HepG2 (cell line): ENCODE measurements around the gene NUF2. TPM values are rescaled to one million over a fixed set of nuclear protein-coding genes. Genes with fewer than 3 reads are reported as not detected.

Experiments
- DPF2 ChIP-seq: sonication (generic); formaldehyde crosslinking; IDR thresholded peaks from 2 replicates; pipeline ENCODE4 v1.4.0; 2020; ENCODE audit warnings: mild to moderate bottlenecking, low read depth, missing genetic modification reagents, borderline replicate concordance
- MED1 ChIP-seq: sonication (generic); formaldehyde crosslinking; IDR thresholded peaks from 2 replicates; pipeline ENCODE4 v1.4.0; 2020; ENCODE audit warnings: missing genetic modification reagents
- PPARG ChIP-seq: conservative IDR thresholded peaks from 2 replicates; pipeline ENCODE4 v1.6.1; 2016; ENCODE audit warnings: missing biosample characterization, missing genetic modification reagents
- TBL1XR1 ChIP-seq: fragments of 150-350 bp; IDR thresholded peaks from 2 replicates; pipeline ENCODE4 v1.6.1; 2014; ENCODE audit warnings: borderline replicate concordance, low read length; ENCODE audit not compliant: partially characterized antibody
- ZNF510 ChIP-seq: sonication (generic); formaldehyde crosslinking; IDR thresholded peaks from 2 replicates; pipeline ENCODE4 v1.4.0; 2020; ENCODE audit warnings: low read depth, mild to moderate bottlenecking, missing genetic modification reagents
- ZNF703 ChIP-seq: sonication (generic); formaldehyde crosslinking; IDR thresholded peaks from 2 replicates; pipeline ENCODE4 v1.5.1; 2020; ENCODE audit warnings: missing genetic modification reagents, mild to moderate bottlenecking, moderate library complexity, borderline replicate concordance
- polyA plus RNA-seq, 8 experiments: library from polyadenylated mRNA; depleted of rRNA in 3 of 8; stranded (reverse) in 7 of 8; unstranded in 1 of 8; fragments of >200 nt; fragmentation: Illumina TruSeq in 4 of 8; extraction: Trizol in 4 of 8; gene quantifications; 2 replicates each; pipeline versions ENCODE4 v1.2.1 to v1.2.3, GENCODE V29; 2011 to 2016; ENCODE audit warnings: low read depth in 4 of 8, missing spikeins in 1 of 8, mixed read lengths in 1 of 8; ENCODE audit not compliant: insufficient read depth in 1 of 8
- total RNA-seq, 5 experiments: library from RNA; depleted of rRNA; stranded (reverse); fragments of >200 nt; fragmentation: Illumina TruSeq; extraction: Trizol; gene quantifications; 2 replicates each; pipeline ENCODE4 v1.2.3, GENCODE V29; 2016; ENCODE audit warnings: low read depth in 1 of 5
- TF ChIP-seq, protein P1 (sequence below): sonication (generic); formaldehyde crosslinking; IDR thresholded peaks from 2 replicates; pipeline ENCODE4 v1.9.0; 2021; ENCODE audit warnings: missing genetic modification reagents, borderline replicate concordance
- TF ChIP-seq, protein P2 (sequence below): sonication (generic); formaldehyde crosslinking; IDR thresholded peaks from 2 replicates; pipeline ENCODE4 v1.8.0; 2022; ENCODE audit warnings: low read depth, missing genetic modification reagents
- TF ChIP-seq, protein P3 (sequence below): IDR thresholded peaks from 2 replicates; pipeline ENCODE4 v1.6.1; 2016; ENCODE audit warnings: mild to moderate bottlenecking, missing biosample characterization, missing genetic modification reagents
- TF ChIP-seq, protein P4 (sequence below): sonication (generic); formaldehyde crosslinking; IDR thresholded peaks from 2 replicates; pipeline ENCODE4 v1.8.1; 2023; ENCODE audit warnings: mild to moderate bottlenecking, missing genetic modification reagents, borderline replicate concordance
- TF ChIP-seq, protein P5 (sequence below): sonication (generic); formaldehyde crosslinking; IDR thresholded peaks from 2 replicates; pipeline ENCODE4 v1.5.0; 2020; ENCODE audit warnings: missing genetic modification reagents, mild to moderate bottlenecking, borderline replicate concordance
- TF ChIP-seq, protein P6 (sequence below): sonication (generic); formaldehyde crosslinking; IDR thresholded peaks from 2 replicates; pipeline ENCODE4 v1.5.1; 2020; ENCODE audit warnings: missing genetic modification reagents, mild to moderate bottlenecking, borderline replicate concordance
- TF ChIP-seq, protein P7 (sequence below): sonication (generic); formaldehyde crosslinking; IDR thresholded peaks from 2 replicates; pipeline ENCODE4 v1.8.0; 2022; ENCODE audit warnings: mild to moderate bottlenecking, missing genetic modification reagents, moderate library complexity

The NUF2 gene
- total and polyA plus RNA-seq, 2 of the 13 experiments (the other 11 are each of a cell fraction or from before 2014, with no cell fraction given): 26.0 to 39.4 TPM

DNA sequence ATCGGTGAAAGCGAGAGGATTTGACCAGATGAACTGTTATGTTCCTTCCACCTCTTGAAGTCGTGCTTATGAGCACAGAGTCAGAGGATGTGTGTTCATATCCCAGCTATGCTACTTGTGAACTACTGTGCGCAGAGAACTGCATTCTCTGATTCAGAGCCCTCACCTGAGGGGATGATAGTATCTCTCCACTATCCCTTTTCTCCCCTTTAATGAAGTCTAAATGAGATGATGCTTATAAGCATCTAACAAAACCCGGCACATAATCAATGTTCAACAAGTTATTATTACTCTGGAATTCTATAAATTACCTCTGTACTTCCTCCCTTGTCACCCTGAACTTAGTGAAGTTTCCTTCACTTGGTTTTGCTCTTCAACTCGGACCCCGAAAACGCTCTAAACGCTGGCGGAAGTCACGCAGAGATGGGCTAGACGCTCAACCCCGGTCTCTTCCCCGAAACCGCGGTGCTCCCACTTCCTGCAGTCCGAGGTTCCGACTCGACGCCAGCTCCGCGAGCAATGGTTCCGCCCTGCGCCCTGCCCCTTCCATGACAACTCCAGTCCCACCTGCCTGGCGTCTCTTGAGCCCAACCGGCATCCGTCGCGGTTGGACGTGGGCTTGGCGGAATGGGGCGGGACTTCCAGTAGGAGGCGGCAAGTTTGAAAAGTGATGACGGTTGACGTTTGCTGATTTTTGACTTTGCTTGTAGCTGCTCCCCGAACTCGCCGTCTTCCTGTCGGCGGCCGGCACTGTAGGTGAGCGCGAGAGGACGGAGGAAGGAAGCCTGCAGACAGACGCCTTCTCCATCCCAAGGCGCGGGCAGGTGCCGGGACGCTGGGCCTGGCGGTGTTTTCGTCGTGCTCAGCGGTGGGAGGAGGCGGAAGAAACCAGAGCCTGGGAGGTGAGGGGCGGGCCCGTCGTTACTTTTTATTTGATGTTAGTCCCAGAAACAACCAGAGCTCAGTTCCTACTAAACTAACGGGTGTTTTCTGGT is at the start of gene NUF2 (continued):
- TF ChIP-seq, protein P1, sequence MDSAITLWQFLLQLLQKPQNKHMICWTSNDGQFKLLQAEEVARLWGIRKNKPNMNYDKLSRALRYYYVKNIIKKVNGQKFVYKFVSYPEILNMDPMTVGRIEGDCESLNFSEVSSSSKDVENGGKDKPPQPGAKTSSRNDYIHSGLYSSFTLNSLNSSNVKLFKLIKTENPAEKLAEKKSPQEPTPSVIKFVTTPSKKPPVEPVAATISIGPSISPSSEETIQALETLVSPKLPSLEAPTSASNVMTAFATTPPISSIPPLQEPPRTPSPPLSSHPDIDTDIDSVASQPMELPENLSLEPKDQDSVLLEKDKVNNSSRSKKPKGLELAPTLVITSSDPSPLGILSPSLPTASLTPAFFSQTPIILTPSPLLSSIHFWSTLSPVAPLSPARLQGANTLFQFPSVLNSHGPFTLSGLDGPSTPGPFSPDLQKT (CRISPR knock-in tag): peak; percentile 85; the same call in 1 of the 2 replicates
- no peak for TF ChIP-seq DPF2 (CRISPR knock-in tag)
- TF ChIP-seq, protein P2, sequence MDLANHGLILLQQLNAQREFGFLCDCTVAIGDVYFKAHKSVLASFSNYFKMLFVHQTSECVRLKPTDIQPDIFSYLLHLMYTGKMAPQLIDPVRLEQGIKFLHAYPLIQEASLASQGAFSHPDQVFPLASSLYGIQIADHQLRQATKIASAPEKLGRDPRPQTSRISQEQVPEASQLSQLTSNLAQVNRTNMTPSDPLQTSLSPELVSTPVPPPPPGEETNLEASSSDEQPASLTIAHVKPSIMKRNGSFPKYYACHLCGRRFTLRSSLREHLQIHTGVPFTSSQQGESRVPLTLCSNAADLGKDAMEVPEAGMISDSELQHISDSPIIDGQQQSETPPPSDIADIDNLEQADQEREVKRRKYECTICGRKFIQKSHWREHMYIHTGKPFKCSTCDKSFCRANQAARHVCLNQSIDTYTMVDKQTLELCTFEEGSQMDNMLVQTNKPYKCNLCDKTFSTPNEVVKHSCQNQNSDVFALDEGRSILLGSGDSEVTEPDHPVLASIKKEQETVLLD: peak; percentile 95
- peak; percentile 95 for TF ChIP-seq MED1 (CRISPR knock-in tag)
- TF ChIP-seq ZNF510 (CRISPR knock-in tag): 0 out of 2 replicates have a peak, but pooled peaks have one; percentile 92
- peak; percentile 87 for TF ChIP-seq TBL1XR1
- TF ChIP-seq, protein P3, sequence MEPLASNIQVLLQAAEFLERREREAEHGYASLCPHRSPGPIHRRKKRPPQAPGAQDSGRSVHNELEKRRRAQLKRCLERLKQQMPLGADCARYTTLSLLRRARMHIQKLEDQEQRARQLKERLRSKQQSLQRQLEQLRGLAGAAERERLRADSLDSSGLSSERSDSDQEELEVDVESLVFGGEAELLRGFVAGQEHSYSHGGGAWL: peak; percentile 84
- no peak for TF ChIP-seq ZNF703 (CRISPR knock-in tag)
- TF ChIP-seq, protein P4, sequence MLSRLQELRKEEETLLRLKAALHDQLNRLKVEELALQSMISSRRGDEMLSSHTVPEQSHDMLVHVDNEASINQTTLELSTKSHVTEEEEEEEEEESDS: peak; percentile 96
- TF ChIP-seq, protein P5, sequence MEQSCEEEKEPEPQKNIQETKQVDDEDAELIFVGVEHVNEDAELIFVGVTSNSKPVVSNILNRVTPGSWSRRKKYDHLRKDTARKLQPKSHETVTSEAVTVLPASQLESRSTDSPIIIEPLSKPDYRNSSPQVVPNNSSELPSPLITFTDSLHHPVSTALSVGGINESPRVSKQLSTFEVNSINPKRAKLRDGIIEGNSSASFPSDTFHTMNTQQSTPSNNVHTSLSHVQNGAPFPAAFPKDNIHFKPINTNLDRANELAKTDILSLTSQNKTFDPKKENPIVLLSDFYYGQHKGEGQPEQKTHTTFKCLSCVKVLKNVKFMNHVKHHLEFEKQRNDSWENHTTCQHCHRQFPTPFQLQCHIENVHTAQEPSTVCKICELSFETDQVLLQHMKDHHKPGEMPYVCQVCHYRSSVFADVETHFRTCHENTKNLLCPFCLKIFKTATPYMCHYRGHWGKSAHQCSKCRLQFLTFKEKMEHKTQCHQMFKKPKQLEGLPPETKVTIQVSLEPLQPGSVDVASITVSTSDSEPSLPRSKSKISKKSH: peak; percentile 95; the same call in 1 of the 2 replicates
- TF ChIP-seq, protein P6, sequence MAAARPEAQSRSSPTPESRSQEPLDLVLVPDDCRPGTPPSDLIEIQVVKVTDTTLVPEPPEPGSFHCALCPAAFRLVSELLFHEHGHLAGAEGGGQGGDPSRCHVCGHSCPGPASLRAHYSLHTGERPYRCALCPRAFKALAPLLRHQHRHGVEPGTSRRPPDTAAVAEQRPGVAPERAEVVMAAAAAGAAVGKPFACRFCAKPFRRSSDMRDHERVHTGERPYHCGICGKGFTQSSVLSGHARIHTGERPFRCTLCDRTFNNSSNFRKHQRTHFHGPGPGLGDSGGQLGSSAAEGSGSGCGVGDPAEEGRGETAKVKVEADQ (CRISPR knock-in tag): peak; percentile 99
- peak; percentile 61 for TF ChIP-seq PPARG (CRISPR knock-in tag)
- TF ChIP-seq, protein P7, sequence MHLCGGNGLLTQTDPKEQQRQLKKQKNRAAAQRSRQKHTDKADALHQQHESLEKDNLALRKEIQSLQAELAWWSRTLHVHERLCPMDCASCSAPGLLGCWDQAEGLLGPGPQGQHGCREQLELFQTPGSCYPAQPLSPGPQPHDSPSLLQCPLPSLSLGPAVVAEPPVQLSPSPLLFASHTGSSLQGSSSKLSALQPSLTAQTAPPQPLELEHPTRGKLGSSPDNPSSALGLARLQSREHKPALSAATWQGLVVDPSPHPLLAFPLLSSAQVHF (CRISPR knock-in tag): peak; percentile 93
